GM21360 (cell line): ENCODE measurements around the gene GIT1.
A peak's percentile ranks its signal among the peaks of the same experiment; 100 is the strongest.

Experiments
- ATAC-seq: cut with Tn5 transposase; IDR thresholded peaks from one replicate; pipeline ENCODE4 v1.9.1; 2021; ENCODE audit warnings: mild to moderate bottlenecking, moderate library complexity; ENCODE audit not compliant: unreplicated experiment

GIT1 gene

DNA sequence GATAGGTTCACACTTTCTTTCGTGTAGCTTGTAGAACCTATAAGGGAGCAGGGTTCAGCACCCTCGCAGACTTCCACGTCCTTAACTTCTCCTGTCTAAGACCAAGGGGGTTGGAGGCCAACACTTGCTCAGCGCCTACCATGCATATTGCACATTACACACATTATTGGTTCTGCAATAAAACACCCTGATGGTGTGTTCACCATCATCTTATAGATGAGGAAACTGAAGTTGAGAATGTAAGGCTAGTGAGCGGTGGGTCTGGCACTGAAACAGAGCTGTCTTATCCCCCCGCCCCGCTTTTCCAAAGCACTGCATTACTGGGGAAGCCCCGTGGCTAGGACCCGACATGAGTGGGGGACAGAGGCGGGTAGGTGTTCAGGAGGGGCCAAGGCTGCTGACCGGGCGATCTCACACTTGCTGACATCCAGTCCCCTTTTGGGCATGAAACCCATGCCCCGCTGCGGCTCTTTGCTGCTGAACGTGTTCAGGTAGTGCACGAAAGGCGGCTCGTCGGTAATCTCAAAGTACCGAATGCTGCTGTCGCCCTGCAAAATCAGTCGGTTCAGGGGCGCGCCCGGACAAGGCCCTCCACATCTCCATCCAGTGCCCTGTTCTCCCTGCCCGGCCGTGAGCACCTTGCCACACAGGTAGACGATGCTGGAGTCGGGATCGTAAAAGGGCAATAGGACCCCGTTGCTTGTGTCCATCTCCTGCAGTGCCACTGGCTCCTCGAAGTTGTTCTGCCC is 27.0 kb upstream of the GIT1 start:
- no peak for ATAC-seq

DNA sequence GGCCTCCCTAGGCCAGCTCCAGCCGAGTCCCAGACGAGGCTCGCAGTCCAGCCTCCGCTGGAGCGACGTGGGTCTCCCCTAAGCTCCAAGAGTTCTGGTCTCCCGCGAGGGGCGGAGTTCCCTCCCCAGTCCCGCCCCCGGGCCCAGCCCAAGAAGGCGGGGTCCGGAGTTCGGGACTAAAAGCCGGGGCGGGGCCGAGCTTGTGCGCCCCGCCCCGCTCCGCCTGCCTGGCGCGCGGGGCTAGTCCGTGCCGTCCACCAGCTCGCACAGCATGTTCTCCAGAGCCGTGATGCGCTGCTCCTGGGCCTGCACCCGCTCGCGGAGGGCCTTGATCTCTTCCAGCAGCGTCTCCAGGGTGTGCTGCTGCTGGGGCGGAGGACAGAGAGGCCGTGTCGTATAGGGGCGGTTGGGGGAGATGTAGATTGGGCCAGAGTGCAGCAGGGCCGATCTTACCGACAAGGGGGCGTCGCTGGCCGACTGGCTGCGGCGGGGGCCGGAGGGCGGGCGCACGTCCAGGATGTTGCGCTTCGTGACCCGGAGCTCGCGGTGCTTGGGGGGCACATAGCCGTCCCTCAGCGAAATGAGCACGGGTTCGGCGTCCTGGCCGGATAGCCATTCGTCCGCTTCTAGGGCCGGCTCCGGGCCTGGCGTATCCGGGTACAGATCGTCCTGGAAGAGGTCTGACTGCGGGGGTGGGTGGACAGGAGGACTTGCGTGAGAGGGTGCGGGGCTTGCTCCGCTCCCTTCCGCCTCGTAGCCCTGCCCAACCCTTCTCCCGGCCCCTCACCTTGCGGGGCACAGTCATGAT is 26.2 kb upstream of the GIT1 start:
- ATAC-seq, result peak; percentile 46

DNA sequence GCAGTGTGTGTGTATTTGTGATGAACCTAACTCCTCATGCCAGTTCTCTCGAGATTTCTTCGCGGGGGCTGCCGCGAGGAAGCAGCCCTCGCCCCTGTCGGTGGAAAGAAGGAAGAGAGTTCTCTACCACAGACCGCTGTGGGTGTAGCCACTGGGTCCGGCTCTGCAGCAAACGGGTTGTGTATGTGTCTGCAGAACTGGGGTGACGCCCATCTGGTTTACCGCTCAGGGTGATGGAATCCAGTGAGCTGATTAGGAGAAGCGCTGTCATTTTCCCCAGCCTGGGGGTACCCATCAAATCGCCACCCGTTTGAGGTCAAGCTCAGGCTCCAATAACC is 25.6 kb upstream of the GIT1 start:
- no peak for ATAC-seq

DNA sequence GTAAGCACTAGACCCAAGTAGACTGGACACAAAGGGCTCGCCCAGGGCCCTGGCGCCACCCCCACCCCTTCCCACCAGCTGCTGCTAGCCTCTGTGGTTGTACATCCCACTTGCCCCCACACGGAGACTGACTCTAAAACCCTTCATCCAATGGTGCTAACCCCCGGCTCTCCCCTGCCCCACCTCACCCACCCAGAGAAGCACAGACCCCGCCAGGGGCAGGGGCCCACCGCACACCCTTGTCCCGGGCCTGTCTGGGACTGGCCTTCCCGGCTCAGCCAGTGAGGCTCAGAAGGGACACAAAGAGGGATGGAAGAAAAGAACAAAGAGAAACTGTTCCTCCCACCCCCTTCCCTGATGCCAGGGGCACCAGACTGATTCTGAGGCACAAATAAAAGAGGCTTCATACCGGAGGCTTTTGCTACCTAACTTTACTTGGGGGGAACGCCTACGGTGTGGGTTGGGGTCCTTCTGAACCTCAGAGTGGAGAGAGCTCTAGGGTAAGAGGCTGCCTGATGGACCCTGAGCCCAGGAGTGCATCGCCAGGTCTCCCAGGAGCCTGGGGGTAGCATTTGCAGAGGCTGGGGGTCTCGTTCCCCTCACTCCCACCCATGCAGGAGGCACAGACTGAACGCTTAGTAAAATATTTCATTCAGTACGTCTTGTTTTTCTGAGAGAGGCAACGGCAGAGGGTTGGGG is 25.1 kb upstream of the GIT1 start:
- no peak for ATAC-seq

DNA sequence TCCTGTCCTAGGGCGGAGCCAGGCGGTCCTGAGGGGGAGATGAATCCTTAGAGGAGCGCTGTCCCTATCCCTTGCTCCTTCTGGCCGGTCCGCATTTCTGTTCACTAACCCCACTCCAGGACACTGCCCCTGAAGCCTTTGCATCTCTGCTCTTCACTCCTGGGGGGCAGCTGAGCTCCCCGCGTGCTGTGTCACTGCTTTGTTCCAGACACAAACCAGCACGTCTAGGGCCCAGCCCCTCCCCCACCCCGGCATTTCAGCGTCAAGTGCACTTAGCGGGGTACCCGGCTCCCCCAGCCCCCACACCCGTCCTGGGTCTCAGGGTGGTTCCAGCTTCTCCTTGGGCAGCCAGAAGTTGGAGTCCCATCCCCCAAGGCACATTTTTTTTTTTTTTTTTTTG is 24.4 kb upstream of the GIT1 start:
- no peak for ATAC-seq

DNA sequence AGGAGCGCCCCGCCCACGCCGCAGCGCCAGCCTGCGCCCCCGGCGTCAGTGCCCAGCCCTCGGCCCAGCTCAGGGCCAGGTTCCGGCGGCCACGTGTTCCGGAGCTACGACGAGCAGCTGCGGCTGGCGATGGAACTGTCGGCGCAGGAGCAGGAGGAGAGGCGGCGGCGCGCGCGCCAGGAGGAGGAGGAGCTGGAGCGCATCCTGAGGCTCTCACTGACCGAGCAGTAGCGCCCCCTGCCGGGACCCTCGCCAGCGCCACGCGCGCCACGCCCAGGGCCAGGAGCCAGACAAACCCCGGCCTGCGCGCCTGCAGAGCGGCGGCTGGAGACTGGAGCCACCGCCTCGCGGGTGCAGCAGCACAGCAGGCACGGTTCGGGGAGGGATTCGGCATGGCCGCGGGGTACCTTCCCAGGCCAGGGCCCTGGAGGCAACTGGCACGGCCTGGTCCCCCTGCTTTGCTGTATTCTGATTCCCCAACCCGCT is 23.9 kb upstream of the GIT1 start:
- ATAC-seq, result peak; percentile 33

DNA sequence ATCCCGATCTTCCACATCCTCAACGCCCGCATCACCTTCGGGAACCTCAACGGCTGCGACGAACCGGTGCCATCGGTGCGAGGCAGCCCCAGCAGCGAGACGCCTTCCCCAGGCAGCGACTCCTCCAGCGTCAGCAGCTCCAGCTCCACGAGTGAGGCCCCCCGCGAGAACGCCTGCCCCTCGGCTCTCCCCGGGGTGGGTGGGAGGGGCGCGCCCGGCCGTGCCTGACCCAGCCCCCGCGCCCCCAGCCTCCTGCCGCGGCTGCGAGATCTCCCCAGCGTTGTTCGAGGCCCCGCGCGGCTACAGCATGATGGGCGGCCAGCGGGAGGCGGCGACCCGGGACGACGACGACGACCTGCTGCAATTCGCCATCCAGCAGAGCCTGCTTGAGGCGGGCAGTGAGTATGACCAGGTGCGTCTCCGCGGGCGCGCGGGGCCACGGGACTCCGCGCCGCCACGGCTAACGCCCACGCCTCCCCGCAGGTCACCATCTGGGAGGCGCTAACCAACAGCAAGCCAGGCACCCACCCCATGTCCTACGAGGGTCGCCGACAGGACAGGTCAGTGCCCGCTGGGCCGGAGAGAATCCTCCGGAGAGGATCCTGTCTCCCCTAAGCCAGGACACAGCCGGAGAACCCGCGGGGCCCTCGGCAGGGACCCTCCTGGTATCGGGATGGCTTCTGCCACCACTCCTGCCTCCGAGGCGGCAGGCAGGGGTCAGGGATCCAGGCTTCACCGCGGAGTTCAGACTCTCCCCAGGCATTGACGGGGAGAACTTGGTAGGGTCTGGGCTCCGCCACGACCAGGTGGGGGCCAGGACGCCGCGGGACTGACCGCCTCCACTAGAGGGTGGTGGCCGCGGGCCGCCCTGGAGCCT is 23.2 kb upstream of the GIT1 start:
- ATAC-seq, result no peak

DNA sequence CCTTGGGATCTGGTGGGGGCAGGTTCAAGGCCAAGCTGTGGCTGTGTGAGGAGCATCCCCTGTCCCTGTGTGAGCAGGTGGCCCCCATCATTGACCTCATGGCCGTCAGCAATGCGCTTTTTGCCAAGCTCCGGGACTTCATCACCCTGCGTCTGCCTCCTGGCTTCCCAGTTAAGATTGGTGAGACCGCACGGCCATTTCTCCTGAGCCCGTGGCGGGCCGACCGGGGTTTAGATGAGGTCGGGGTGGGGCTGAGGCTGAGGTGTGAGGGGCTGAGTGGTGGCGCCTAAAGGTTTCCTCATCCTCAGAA is 22.6 kb upstream of the GIT1 start:
- no peak for ATAC-seq

DNA sequence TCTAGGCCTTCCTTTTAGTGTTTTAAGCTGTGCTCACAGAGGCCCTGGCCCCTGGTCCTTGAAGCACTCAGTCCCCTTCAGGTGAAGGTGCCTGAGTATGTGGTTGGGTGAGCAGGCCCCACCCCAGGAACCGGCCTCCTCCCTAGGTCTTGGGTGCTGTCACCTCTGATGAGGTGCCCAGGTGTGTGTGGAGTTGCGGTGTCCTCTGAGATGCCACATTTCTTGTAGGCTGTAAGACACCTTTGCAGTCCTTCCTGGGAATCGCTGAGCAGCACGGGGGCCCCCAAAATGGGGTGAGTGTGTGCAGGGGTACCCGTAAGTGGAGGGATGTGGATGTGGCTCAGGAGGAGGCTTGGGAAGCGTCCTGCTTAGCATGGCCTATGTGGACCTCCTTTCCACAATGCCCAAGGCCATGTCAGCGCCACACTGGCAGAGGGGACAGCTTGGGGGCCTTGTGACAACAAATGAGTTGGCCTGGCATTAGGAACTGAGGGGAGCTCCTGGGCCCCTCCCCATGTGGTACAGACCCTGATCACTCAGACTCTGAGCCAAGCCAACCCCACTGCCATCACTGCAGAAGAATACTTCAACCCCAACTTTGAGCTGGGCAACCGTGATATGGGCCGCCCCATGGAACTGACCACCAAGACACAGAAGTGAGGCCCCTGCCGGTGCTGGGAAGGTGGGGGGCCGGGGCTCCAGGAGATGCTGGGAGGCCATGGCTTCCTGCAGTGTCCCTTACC is 22.1 kb upstream of the GIT1 start:
- no peak for ATAC-seq

DNA sequence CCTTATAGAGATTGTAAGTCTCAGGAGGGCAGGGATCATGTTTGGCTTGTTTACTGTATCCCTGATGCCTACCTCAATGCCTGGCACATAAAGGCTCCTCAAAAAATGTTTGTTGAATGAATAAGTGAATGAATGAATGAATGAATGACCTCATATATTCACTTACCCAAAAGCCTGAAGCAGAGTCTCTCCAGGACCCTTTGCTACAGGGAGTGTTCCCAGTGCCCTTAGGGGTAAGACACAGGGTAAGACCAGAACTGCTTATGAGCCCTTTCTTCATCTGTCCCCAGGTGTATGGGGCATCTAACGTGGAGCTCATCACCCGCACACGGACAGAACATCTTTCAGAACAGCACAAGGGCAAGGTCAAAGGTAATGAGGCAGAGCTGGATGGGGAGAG is 20.9 kb upstream of the GIT1 start:
- ATAC-seq, result no peak

DNA sequence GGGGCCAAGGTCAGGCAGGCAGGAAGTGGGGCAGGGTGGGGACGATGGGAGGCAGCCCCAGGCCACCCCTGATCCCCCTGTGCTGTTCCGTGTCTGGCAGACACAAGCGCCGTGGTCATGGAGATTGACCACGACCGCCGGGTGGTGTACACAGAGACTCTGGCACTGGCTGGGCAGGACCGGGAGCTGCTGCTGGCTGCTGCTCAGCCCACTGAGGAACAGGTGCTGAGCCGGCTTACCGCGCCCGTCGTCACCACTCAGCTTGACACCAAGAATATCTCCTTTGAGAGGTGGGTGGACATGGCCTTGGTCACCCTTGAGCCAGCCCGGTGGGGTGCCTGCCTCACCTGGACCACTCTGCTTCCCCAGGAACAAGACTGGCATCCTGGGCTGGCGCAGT is 19.5 kb upstream of the GIT1 start:
- no peak for ATAC-seq

DNA sequence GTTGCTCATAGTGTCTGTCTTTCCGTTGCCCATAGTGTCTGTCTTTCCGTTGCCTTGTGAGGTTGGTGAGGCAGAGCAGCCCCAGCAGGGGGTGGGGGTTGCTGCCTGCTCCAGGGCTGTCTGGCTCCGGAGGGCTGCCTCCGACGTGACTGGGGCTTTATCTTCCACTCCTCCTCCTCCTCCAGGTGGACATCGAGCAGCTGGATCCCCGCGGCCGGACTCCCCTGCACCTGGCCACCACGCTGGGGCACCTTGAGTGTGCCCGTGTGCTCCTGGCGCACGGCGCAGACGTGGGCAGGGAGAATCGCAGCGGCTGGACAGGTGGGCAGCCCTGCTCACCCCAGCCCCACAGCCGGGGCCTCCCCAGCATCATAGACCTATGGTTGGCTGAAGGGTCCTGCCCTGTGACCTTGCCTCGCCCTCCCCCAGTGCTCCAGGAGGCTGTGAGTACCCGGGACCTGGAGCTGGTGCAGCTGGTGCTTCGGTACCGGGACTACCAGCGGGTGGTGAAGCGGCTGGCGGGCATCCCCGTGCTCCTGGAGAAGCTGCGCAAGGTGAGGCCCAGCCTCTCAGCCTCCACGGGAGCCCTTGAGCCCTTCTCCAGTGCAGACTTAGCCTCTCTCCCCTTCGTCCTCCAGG is 18.2 kb upstream of the GIT1 start:
- ATAC-seq, result no peak

DNA sequence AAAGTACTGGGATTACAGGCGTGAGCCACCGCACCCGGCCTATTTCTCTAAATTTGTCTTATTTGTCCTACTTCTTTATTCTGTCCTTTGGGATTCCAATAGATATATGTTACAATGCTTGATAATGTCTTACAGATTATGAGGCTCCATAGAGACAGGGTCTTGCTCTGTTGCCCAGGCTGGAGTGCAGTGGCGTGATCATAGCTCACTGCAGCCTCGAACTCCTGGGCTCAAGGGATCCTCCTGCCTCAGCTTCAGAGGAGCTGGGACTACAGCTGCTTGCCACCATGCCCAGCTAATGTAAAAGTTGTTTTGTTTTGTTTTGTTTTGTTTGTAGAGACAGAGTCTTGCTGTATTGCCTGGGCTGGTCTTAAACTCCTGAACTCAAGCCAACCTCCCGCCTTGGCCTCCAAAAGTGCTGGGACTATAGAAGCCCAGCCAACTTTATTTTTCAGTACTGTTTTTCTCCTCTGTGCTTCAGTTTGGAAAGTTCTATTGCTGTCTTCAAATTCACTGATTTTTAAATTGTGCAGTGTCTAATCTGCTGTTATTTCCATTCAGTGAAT is 13.7 kb upstream of the GIT1 start:
- no peak for ATAC-seq

DNA sequence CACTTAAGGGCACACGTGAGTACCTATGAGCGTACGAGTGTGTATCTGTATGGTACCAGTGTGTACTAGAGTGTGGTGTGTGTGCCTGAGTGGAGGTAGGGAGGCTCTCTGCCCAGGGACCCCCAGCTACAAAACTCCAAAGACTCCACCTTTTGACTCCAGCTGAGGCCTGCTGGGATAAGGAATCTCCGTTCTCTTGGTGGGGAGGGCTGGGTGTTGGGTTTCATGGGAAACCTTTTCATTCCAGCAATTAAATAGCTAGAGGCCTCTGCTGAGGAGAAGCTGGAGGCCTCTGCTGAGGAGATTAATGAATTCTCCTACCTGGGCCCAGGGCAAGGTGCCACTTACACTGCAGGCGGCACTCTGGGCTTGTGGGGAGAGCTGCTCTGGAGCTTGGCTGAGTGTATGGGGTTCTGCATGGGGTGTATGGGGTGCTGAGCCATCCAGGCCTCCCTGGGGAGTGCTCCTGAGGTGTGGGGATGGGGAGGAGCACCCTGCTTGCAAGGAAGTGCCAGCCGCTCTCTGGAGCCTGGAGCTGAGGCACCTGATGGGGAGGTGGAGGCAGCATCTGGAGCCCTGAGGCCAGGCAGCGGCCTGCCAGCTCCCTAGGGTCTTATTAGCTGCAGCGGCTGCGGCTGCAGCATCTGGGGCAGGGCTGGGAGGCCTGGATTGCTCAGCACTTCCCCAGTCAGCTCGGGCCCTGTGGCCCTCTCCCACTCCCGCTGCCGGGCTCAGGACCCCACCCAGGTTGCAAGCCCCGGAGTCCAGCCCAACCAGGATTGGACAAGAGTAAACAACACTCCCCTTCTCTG is 8.1 kb upstream of the GIT1 start:
- ATAC-seq, result no peak

DNA sequence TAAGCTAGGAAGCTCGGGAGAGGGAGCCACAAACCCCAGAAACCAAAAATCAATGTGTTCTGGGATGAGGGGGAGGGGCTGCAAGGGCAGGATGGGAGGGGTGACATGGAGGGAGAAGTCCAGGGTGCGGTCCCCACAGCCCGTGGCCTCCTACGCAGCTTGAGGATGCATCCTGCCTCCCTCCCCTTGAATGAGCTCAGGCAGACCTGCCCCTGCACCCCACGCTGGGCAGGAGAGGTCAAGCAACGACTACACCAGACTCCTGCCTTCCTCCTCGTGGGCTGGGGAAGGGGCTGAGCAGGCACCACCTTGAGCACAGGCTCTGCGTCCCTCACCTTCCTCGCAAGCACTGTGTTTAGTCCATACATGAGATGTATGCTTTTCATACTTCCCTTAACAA is 7.4 kb upstream of the GIT1 start:
- ATAC-seq, result no peak

- ATAC-seq, result no peak
Measured at GRCh38 chr17:29595943-29596774, 6.7 kb upstream of the GIT1 start.

DNA sequence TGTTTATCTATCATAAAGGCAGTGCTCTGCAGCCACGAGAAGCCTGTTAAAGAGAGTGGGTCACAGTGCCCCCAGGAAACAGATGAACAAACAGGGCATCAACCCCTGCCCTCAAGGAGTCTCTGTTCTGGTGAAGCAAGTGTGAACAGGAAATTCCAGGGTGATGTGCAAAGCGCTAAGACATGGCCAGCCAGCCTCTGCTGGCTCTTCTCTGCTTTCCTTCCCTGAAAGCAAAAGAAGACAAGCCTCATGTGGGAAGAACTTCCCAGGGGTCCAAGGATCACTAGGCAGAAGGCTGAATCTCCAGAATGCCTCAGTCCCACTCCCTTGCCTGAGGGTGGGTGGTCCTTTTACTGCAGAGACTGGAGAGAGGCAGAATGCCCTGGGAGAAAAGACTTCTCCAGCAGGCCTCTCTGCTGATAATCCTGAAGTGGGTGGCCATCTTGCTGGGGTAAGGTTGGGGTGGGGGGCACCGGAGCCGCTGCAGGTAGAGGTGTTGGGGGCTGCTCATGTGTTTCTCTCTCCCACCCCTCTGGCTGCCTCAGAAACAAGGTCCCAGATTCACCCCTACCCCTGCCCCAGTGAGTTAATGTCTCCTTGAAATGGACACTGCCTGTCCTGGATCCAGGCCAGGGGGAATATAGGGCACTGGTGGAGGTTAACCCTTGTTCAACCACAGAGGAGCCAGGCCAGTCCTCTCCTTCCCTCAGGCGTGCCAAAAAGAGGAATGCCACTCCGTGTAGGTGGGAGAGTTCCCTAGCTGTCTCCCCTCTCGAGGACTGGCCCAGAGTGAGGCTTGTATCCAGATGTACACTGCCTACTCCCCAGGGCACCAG is 5.9 kb upstream of the GIT1 start:
- no peak for ATAC-seq
